Testis (tissue), 3 donors: ENCODE measurements around the gene TAS1R1. TPM values are rescaled to one million over a fixed set of nuclear protein-coding genes. Genes with fewer than 3 reads are reported as not detected.

Experiments used
- DNase-seq: peaks from one replicate; pipeline ENCODE4 v3.0.0-alpha.2; 2019
- H3K27ac ChIP-seq, 2 donors: fragments of 200-600 bp; sonication (generic); one replicate each; pipeline ENCODE4 v1.5.1; 2019
- H3K27me3 ChIP-seq: fragments of 200-600 bp; sonication (generic); one replicate; pipeline ENCODE4 v1.5.1; 2019
- H3K36me3 ChIP-seq: fragments of 200-600 bp; sonication (generic); one replicate; pipeline ENCODE4 v1.5.1; 2017; ENCODE audit warnings: low read depth; ENCODE audit errors: missing control alignments
- H3K4me1 ChIP-seq: fragments of 200-600 bp; sonication (generic); one replicate; pipeline ENCODE4 v1.5.1; 2019
- H3K4me3 ChIP-seq, 2 donors: fragments of 200-600 bp; sonication (generic); one replicate each; pipeline ENCODE4 v1.5.1; 2017 to 2019
- H3K9me3 ChIP-seq: fragments of 200-600 bp; sonication (generic); one replicate; pipeline ENCODE4 v1.5.1; 2017
- CTCF ChIP-seq, 3 experiments: fragments of 450-650 bp in 2 of 3; fragments of 200-600 bp in 1 of 3; sonication (generic) in 1 of 3; IDR thresholded peaks; one replicate each; pipeline ENCODE4 v1.5.1; 2016 to 2019; ENCODE audit warnings: antibody characterized with exemption in 3 of 3, mild to moderate bottlenecking in 2 of 3, moderate library complexity in 1 of 3
- POLR2A ChIP-seq: fragments of 450-650 bp; IDR thresholded peaks from one replicate; pipeline ENCODE4 v1.6.1; 2017; ENCODE audit warnings: antibody characterized with exemption, mild to moderate bottlenecking, moderate library complexity
- WGBS, 2 donors: methylation state at CpG; one replicate each; pipeline ENCODE4 v1.1.5; 2018; 5-methylcytosine and 5-hydroxymethylcytosine counted together
- intact Hi-C: fragments of 100-400 bp; cut with DNase I; formaldehyde crosslinking; loops from one replicate; pipeline ENCODE4 v1.15.1; 2023; ENCODE audit warnings: low total_unique reads
- polyA plus RNA-seq: library from polyadenylated mRNA; stranded (reverse); fragments of 350-450 nt; fragmentation: Illumina TruSeq; extraction: RNeasy Lipid Tissue Mini Kit (QIAGEN cat#74804); gene quantifications from one replicate; pipeline ENCODE4 v1.2.3, GENCODE V29; 2014; ENCODE audit warnings: low read depth, low replicate concordance; ENCODE audit not compliant: insufficient read depth
- small RNA-seq, 2 donors: library from RNA; depleted of rRNA; stranded (forward); fragments of <200 nt; gene quantifications; one replicate each; pipeline ENCODE3, GENCODE V24; 2016
- total RNA-seq, 2 donors: library from RNA; depleted of rRNA; stranded (reverse); fragments of >200 nt; gene quantifications; one replicate each; pipeline ENCODE4 v1.2.3, GENCODE V29; 2016

The TAS1R1 gene
- total and polyA plus RNA-seq, 3 donors from 2014 or later, result 5.1 to 5.6 (median 5.3) TPM

- intact Hi-C loops, result no loop called here
- no peak for TF ChIP-seq POLR2A
- no peak for TF ChIP-seq CTCF (IDR thresholded peaks at IDR 0.05)
- Histone ChIP-seq H3K27me3 (no peaks in the 10 kb centered on the region), H3K4me3 (no peak overlapping the region), H3K27ac (no peak overlapping the region), H3K36me3 (no peaks in the 10 kb centered on the region), H3K4me1 (peaks cover 13% of the 10 kb centered on the region), H3K9me3 (no peaks in the 10 kb centered on the region)
- 89 to 91% methylated on average over 12 of the region's 12 CpGs for WGBS, 2 donors
- DNase-seq, result no peak
Measured at GRCh38 chr1:6628971-6629479, 73.9 kb downstream of the TAS1R1 start.

Small RNAs within 50 kb of the gene (small RNA-seq; reads per million reads assigned to genes)
- gene RNU6-731P, result 0 reads per million in 2 donors

Other genes with a start within 250 kb of the TAS1R1 start
- gene ACOT7, start 161.5 kb upstream of the TAS1R1 start, total RNA-seq, result 10 to 100 TPM; 50.3 to 52.5 TPM
- 72.8 TPM for gene ACOT7, start 161.5 kb upstream of the TAS1R1 start, polyA plus RNA-seq
- 1 to 10 TPM; 2.4 to 5.0 TPM for gene HES2, start 135.4 kb upstream of the TAS1R1 start, total RNA-seq
- 2.6 TPM for gene HES2, start 135.4 kb upstream of the TAS1R1 start, polyA plus RNA-seq
- 100 to 1,000 TPM; 396 to 404 TPM for gene ESPN, start 130.5 kb upstream of the TAS1R1 start, total RNA-seq
- 270 TPM for gene ESPN, start 130.5 kb upstream of the TAS1R1 start, polyA plus RNA-seq
- gene TNFRSF25, start 89.1 kb upstream of the TAS1R1 start, total RNA-seq, result 10 to 100 TPM; 13.4 to 14.0 TPM
- 6.2 TPM for gene TNFRSF25, start 89.1 kb upstream of the TAS1R1 start, polyA plus RNA-seq
- 10 to 100 TPM; 13.7 to 16.4 TPM for gene PLEKHG5, start 63.6 kb upstream of the TAS1R1 start, total RNA-seq
- 8.1 TPM for gene PLEKHG5, start 63.6 kb upstream of the TAS1R1 start, polyA plus RNA-seq
- 10 to 100 TPM; 29.0 to 34.6 TPM for gene NOL9, start 794 bp upstream of the TAS1R1 start, total RNA-seq
- 11.4 TPM for gene NOL9, start 794 bp upstream of the TAS1R1 start, polyA plus RNA-seq
- gene ZBTB48, start 24.7 kb downstream of the TAS1R1 start, total RNA-seq, result 10 to 100 TPM; 58.9 to 70.7 TPM
- 80.7 TPM for gene ZBTB48, start 24.7 kb downstream of the TAS1R1 start, polyA plus RNA-seq
- 10 to 100 TPM; 71.7 to 84.6 TPM for gene KLHL21, start 47.6 kb downstream of the TAS1R1 start, total RNA-seq
- 31.1 TPM for gene KLHL21, start 47.6 kb downstream of the TAS1R1 start, polyA plus RNA-seq
- 10 to 100 TPM; 88.1 to 94.3 TPM for gene PHF13, start 58.4 kb downstream of the TAS1R1 start, total RNA-seq
- gene PHF13, start 58.4 kb downstream of the TAS1R1 start, polyA plus RNA-seq, result 70.8 TPM
- 10 to 100 TPM; 38.6 to 41.9 TPM for gene THAP3, start 69.6 kb downstream of the TAS1R1 start, total RNA-seq
- gene THAP3, start 69.6 kb downstream of the TAS1R1 start, polyA plus RNA-seq, result 28.7 TPM
- gene DNAJC11, start 146.5 kb downstream of the TAS1R1 start, total RNA-seq, result 10 to 100 TPM; 52.7 to 53.3 TPM
- 41.5 TPM for gene DNAJC11, start 146.5 kb downstream of the TAS1R1 start, polyA plus RNA-seq
- gene CAMTA1, start 230.1 kb downstream of the TAS1R1 start, total RNA-seq, result 100 to 1,000 TPM; 119 to 158 TPM
- 116 TPM for gene CAMTA1, start 230.1 kb downstream of the TAS1R1 start, polyA plus RNA-seq